ENCODE results near the gene GCN1.
A peak's percentile ranks its signal among the peaks of the same experiment; 100 is the strongest.

The GCN1 gene

DNA sequence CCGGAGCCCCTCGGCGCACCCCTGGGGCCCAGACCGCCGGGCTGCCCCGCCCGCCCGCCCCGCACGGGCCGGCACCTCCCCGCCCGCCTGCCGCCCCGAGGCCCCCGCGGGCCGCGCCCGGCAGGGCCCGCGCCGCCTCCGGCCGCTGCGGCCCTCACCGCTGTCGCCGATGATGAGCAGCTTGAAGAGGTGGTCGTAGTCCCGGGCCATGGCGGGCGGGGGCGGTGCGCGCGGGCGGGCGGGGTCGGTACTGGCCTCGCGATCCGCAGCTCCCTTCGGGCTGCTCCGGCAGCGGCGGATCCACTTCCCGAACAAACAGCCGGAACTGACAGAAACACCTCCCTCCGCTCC, 78.1 kb downstream of the GCN1 start, which contains the start of gene RAB35:
TSS of gene RAB35 (minus strand) at position 313 of the 351 bp plus-strand sequence. CDS start at position 210, 103 bp downstream.
- no peak for DNase-seq

DNA sequence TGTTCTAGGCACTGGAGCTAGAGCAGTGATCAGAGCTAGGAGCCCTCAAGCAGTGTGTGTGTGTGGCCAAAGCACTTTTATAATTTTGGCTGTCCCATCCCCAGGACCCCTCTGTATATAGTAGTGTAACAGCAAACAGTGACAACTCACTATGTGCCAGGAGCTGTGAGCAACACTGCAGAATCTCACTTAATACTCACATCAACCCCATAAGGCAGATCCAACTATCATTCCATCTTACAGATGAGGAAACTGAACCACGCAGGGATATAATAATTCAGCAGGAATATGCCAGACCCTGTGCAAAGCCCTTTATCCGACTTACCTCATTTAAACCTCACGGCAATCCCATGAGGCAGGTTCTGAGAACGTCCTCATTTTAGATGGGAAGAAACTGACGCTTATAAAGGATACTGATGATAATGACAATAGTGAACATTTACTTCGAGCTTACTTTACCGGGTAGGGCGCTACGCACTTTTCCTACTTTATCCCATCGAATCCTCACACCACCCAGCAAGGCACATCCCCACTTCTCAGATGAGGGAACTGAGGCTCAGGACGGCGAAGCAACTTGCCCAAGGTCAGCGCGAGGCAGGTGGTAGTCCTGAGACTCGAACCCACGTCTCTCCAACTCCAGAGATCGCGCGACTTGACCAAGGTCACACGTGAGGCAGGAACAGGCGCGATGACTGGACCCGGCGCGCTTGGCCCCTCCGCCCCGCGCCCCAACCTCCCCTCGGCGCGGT, 78.6 kb downstream of the GCN1 start:
- DNase-seq: peak in 1 of 5 experiments; percentile 70

DNA sequence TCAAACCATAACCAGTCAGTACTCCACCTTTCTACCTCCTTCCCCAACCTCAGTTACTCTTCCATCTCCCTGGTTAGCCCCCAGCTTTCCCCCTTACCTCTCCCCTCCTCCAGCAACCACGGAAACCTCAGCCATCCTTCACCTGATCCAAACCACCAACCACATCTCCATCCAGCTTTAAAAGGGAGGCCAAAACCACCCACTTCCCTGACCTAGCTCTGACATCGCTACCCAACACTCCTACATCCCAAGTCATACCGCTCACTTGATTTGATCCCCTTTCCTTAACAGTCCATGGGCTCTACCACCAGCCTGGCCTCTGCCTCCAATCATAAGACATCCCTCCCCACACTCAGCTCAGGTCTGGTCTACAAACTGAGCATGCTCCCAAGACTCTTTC, 79.4 kb downstream of the GCN1 start:
- DNase-seq: peak in 1 of 5 experiments; percentile 22

DNA sequence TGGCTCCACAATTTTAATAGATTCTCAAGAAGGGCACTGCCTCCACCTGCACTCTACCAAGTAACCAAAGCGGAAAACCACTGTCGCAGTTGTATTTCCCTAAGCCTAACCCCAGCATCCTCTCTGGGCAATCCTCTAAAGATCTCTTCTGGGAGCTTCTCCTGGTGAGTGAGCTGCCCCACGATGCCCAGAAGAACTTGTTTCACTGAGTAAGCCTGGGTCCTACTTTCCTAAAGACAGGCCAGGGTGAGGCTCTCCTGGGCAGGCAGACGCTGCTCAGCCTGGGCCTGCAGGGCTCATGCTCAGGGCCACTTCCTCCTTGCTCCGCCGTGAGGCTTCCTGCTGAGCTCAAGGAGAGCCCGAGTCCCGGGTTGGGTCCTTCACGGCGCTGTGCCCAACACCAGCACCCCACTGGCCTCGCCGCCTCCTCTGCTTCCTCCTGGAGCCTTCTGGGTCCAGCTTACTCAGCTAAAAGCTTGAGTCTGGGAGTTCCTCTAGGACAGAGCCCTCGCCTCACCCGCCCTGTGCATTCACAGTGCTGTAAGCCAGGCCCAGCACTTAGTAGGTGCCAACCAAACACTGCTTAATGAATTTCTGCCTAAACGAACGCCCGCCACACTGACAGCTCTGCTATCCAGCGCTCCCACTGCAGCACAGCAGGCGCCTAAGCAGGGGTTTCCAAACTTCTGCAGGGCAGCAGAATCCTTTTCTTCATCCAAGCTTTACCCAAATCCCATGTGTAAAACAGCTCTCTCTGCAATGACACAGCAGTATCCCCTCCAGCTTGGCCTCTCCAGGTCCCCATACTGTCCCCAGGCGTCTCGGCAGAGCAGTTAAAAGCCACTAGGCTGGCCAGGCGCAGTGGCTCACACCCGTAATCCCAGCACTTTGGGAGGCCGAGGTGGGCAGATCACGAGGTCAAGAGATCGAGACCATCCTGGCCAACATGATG, 83.7 kb downstream of the GCN1 start:
- peak in 4 of 5 experiments; percentile 23 to 74 (median 43) for DNase-seq

DNA sequence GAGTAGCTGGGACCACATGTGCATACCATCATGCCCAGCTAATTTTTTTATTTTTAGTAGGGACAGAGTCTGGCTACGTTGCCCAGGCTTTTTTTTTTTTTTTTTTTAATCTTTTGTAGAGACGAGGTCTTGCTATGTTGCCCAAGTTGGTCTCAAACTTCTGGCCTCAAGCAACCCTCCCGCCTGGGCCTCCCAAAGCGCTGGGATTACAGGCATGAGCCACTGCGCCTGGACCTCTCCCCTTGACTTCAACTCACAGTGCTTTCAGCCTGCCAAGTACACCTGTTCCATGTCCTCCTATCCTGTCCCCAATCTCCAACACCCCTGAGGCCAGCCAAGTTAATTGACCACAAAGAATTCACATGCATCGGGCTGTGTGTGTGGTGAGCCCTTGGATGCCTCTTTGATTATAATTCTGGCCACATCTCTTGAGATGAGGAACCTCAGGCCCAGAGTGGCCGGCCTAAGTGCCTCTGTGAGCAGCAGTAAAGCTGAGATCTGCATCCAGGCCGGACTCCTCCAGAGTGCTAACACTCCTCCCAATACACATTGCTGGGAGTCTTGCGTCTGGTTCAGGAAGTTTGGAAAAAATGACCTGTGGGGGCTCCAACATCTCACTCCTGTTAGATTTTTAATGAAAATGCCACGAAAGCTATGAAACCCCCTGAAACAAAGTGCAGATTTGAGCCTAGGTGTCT, 84.8 kb downstream of the GCN1 start:
- no peak for DNase-seq

DNA sequence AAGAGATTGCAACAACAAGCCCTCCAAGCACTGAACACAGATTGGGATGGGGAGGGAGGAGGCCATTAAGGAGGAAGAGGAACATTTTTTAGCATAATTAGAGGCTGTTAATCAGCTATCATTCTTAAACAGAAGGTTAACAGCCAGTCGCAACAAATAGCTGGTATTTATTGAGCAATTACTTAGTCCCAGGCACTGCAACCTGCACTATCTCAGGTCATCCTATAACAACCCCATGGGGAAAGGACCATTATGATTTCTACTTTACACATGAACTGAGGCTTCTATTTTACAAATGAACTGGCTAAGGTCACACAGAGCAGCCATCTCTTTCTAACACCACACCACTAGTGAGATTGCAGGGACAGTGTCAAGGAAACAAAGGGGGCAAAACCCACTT, 88.4 kb downstream of the GCN1 start:
- no peak for DNase-seq

DNA sequence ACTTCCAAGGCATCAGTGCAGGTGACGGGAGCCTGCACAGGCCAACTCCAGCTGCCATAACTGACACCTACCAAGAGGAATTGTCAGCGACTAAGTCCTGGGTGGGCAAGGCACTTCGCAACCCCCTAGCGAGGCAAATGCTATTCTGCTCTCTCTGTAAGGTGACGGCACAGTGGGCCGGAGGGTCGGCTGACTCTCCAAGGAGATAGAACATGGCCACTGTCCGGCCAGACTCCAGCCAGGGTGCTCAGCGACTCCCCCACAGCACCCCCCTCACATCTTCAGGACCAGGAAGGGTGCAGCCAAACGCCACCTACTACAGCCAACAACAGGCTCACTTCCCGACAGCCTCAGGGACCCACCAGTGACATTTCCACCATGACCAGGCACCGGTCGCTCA, 91.1 kb downstream of the GCN1 start:
- no peak for DNase-seq

DNA sequence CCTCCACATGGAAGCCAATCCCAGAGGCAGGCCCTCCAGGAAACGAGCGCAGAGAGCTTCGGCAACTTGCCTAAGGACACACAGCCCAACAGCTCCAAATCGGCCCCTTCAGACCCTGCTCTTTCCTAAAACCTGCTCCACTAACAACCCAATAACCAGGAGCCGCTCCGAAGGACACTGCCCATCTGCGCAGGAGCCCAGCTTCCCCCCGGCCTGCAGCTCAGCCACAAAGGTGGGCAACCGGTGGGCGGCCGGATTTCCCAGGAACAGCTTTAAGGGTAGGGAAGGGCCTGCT, 91.5 kb downstream of the GCN1 start:
- DNase-seq: no peak

DNA sequence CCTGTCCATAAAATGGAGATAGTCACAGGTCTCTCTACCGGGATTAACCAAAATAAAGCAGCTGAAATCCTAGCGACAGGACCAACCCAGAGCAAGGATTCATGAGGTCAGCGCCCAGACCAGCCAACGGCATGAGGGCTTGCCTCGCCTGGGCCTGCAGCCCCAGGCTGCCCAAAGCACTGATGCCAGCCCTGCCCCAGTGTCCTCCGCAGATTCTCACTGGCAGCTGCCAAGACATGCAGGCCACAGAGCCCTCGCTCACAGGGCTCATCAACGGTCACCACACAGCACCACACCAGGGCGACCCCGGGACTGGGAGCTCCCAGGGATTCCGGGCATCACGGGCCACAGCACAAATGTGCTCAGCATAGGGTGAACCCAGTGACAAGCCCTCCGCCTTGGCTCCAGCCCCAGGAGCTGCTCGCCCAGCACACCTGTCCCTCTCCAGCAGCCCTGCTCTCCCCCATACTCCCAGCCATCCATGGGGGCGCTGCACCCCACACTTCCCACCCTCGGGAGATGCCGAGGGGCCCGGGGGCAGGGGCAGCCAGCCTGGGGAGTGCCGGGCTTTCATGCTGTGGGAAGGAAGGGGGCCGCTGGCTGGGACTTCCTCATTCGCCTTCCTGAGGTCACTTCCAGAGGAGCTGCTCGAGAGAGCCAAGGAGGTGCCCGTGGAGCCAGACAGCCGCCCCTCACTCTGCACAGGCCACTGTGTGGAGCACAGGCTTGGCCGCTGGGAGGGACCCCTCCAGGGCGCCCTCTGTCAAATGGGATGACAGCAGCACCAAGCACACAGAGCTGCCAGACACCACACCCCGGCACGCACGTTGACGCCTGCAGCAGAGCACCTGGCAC, 92.1 kb downstream of the GCN1 start:
- DNase-seq: no peak

DNA sequence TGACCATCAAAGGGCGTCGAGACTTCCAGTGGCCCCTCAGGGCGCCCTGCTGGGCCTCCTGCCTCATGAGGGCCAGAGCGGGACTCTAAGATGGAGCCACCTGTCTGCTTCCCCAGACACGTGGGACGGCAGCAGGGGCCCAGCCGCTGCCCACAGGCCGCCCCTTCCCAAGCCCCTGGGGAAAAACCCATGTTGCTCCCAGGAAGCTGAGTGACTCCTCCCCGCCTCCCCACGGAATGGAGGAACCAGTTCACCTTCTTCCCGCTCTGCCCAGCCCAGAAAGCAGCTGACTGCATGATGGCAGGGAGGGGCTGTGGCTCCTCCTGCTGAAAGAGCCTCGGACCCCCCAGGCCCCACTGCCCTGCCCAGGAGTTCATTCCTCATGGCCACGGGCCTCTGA, 92.9 kb downstream of the GCN1 start:
- DNase-seq: no peak

DNA sequence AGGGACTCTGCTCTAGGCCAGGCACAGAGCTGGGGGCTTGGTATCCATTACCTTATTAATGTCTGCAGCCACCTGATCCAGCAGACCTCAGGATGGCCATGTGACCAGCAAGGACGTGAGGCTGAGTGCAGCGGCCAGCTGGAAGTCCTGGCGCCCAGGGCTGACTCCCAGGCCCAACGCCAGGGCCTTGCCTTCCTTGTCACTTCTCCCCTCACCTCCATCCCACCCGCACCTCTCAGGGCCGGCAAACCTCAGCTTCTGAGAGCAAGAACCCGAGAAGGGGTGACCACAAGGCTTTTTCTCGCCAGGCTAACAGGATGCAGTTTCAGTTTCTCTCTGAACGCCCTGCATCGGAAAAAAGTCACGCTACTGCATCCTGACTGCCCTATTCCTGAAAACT, 93.3 kb downstream of the GCN1 start:
- DNase-seq: peak in 1 of 5 experiments; percentile 43

DNA sequence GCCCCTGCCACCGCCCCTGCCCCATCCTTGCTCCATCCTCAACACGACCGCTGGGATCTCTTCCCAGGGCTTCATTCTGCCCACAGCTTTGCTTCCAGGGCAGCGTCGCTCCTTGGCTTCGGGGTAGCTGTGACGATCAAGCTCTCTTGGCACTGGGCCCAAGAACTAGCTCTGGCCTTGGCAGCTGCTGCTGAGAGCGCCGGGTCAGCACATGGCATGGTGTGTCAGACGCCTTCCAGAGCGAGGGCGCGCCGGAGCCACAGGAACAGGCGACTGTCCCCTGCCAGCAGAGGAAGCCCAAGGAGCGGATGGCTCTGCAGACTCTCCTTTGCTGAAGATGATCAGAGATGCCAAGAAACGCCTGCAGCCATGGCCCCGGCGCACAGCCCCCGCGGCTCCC, 93.9 kb downstream of the GCN1 start:
- no peak for DNase-seq

DNA sequence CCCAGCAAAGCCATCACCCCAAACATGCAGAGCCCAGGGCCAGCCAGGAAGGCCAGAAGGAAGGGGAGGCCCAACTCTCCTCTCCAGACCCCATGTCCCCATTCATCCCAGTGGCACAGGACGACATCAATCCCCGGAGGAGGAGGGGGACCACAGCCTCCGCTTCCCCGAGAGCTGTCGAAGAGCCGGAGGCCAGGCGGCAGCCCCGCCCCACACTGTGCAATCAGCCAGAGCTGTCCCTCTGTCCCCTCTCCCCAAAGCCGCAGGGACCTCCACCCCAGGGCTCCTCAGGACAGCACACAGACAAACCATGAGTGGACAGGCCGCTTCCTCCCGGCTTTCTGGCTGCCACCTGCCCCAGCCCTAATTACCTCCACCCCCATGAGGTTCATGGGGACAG, 94.8 kb downstream of the GCN1 start:
- no peak for DNase-seq

DNA sequence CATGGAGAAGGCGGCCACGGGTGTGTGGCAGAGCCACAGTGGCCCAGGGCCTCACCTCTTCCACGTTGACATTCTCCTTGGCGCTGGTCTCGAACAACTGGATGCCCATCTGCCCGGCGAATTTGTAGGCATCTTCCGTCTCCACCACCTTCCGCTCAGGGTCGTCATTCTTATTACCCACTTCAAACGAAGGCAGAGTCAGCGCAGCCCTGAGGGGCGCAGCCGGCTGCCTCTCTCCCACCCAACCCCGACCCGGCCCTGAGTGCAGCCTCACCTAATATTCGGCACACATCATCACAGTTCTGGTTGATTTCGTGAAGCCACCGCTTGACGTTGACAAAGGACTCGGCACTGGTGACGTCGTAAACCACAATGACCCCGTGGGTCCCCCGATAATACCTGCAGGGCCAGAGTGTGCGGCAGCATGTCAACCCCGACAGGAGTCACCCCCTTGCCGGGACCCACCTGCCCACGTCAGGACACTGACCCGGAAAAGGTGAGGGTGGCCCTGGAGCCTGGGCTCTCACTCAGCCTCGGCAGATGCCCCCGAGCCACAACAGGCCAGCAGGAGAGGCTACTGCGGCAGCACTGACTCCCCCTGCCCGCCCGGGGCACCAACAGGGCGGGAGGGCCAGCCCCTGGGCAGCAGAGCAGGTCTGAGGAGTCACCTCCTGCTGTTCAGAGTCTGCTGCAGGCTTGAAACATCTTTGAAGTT, 95.6 kb downstream of the GCN1 start:
- no peak for DNase-seq

DNA sequence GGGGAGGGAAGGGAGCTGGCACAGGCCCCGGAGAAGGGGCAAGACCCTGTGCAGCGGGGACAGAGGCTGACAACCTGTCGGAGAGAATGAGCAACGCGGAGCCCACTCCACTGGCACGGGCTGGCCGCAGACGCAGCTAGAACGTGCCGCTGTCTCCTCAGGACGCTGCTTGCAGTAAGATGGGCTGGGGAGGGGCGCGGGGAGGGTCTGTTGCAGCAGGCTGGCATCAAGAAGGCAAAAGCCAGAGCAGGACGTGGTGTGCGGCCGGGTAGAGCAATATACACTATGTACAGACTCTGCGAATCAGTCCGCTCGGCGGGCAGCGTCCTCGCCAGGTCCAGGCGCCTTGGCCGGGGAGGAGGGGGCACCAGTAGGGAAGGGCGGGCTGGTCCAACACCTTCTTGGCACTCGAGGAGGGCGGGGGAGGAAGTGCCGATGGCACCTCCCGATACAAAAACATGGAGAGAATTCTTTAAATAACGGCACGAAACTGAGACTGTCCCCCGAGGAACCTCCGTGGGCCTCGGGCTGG, 97.8 kb downstream of the GCN1 start:
- DNase-seq: no peak

DNA sequence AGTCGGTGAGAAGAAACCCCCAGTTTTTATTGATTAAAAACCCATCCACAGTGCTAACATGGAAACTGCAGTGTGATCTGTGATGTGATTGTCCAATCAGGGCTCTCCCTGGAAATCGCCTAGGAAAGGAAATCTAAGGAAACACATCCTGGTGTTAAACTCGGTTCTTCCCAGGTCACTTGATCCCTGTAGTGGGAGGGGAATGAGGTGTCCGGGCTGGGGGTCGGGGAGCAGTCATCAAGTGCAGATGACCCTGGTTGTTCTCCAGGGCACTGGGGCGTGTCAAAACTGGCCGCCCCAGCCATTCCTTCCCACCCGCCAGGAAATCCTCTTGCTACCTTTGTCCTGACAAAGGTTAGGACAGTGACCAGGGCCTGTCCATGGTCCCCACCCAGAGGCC, 98.8 kb downstream of the GCN1 start:
- DNase-seq: no peak

DNA sequence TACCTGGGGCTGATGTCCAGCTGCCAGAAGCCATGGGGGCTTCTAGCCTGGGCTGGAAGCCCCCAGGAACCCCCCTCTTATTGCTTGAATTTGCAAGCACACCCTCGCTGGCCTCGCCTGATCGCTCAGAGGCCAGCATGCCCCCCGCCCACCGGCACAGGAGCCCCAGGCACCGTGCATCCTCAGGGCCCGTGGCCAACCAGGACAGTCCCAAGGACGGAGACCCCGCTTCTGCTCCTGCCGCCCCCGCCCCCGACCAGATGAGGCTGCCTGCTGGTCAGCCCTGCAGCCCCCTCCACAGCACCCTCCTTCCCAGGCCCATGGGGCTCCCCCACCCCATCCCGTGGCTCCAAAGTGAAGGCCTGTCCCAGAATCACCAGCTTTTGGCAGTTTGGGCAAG, 99.2 kb downstream of the GCN1 start:
- DNase-seq: no peak

DNA sequence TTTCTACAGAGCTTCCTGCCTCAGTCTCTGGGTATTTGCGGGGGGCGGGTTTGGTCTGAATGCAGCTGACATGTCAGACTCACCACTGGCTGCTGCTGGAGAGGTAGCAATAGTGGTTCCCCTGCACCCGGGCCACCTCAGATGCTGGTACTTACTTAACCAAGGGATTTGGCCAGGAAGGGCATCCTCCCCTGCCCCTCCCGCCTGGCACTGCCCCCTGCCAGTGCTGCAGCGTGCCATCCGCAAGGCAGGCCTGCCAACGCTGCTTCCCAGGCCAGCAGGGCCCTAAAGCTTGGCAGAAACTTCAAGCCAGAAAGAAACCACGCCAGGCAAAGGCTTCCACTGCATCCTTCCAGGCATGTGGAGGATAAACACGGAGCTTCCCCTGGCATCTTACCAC, 100.0 kb downstream of the GCN1 start:
- no peak for DNase-seq

DNA sequence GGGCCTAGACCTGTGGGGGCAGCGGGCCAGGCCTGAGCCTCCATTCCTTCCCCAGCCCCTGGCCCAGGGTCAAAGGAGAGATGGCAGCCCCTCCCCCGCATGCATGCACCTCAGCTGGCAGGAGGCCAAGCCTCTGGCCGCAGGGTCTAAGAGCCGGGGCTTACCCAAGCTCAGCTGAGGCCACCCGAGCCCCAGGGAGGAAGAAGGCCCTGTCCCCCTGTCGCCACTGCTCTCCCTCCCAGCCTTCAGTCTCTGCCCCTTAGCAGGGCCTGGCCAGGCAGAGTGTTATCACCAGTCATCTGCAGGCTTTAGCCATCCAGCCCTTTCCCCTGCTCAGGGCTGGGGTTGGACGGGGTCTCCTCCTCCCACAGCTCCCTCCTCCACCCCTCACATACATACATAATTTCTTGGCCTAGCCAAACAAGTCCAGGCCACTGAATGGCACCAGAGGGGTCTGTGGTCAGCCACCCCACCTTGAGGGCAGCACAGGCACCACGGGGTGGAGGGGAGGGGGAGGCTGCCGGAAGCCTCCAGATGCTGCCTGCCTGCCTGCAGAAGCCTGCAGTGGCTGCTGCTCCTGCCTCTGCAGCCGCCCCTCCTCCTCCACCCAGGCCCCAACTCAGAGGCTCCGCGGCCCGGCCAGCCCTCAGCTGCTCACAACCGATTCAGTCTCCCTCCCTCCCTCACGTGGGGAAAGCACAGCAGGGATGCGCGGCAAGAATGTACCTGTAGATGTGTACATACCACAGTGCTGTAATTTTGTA, 100.7 kb downstream of the GCN1 start:
- DNase-seq: no peak

DNA sequence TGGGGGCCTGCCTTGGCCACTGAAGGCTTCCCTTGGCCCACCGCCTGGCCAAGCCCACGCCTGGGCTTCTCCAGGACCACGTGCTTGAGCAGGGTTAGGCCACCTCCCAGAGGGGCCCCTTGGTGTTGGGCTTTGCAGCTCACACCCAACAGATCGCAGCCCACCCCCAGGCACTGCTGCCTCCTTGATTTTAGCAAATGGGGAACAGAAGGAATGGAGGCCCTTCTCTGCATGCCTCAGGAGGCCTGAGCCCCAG, 101.3 kb downstream of the GCN1 start:
- no peak for DNase-seq
